ENCODE results near the gene TSHZ1.

GRCh38 chr18:75208836-75209128, 1.8 kb upstream of the TSHZ1 start:
- TF ChIP-seq, protein P1, sequence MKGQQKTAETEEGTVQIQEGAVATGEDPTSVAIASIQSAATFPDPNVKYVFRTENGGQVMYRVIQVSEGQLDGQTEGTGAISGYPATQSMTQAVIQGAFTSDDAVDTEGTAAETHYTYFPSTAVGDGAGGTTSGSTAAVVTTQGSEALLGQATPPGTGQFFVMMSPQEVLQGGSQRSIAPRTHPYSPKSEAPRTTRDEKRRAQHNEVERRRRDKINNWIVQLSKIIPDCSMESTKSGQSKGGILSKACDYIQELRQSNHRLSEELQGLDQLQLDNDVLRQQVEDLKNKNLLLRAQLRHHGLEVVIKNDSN (IDR thresholded peaks at IDR 0.05; ENCODE audit: borderline replicate concordance, low read depth) = no peak
- TF ChIP-seq POLR2AphosphoS5 (IDR thresholded peaks at IDR 0.05; ENCODE audit: low read depth, low read length) = no peak
- no peak for TF ChIP-seq USF2 (IDR thresholded peaks at IDR 0.05; ENCODE audit: borderline replicate concordance, low read depth, low read length)
- TF ChIP-seq CTCF (IDR thresholded peaks at IDR 0.05) = no peak
- TF ChIP-seq MAX (IDR thresholded peaks at IDR 0.05; ENCODE audit: low read depth) = peak; percentile 2; the same call in 1 of the 2 replicates
- no peak for TF ChIP-seq TAF1 (IDR thresholded peaks at IDR 0.05; ENCODE audit: borderline replicate concordance, low read depth, low read length)
- no peak for TF ChIP-seq RFX5 (IDR thresholded peaks at IDR 0.05; ENCODE audit: low read length)
- TF ChIP-seq RAD21 (IDR thresholded peaks at IDR 0.05; ENCODE audit: low read length) = no peak

Measured in SK-N-SH (cell line).